NCI-H345 treated with DMSO at 0.1 percent for 48 hours (cell line): ENCODE measurements around the gene KCNJ1.

Experiments used
- DNase-seq: peaks from one replicate; lab custom pipeline; 2025; ENCODE audit not compliant: unreplicated experiment; lab: John Stamatoyannopoulos, UW

Gene KCNJ1

DNA sequence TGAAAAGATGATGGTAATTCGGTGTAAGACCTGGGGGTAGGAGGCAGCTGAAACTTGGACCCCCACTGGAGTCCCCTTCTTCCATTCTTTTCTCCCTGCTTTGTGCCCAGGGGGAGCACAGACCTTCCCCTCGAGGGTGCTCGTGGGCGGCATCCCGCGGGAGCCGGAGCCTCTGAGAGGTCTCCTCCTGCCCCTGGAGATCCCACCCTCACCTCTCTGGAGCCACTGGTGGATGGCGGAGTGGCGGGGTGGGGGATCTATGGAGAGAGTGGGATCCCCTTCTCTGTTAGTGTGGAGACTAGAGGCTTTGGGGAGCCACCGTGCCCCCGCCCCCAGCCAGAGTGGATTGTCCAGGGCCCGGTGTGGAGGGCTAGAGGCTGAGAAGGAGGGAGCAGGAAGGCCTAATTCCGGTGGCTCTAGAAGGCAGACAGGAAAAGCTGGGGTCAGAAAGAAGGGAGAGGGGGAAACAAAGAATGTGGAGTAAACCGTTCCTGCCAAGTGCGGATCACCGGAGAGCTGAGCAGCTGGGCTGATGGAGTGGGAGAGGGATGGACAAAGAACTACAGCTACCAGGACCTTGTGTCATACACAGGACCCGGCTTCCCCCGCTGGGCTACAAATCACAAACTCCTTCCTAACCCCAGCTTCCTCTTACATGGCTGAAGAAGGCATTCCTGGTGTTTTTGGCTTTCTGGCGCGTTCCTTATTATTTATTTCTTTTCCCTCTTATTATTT is 41.9 kb downstream of the KCNJ1 start:
- no peak for DNase-seq

- no peak for DNase-seq
These were observed 42.7 kb downstream of the KCNJ1 start for GRCh38 chr11:128824191-128825049.

- no peak for DNase-seq
These were observed 43.3 kb downstream of the KCNJ1 start for GRCh38 chr11:128823753-128824152.

GRCh38 chr11:128822130-128822529 is 45.0 kb downstream of the KCNJ1 start:
- DNase-seq = no peak

- DNase-seq = no peak
These were observed 45.5 kb downstream of the KCNJ1 start for GRCh38 chr11:128821556-128821955.

DNA sequence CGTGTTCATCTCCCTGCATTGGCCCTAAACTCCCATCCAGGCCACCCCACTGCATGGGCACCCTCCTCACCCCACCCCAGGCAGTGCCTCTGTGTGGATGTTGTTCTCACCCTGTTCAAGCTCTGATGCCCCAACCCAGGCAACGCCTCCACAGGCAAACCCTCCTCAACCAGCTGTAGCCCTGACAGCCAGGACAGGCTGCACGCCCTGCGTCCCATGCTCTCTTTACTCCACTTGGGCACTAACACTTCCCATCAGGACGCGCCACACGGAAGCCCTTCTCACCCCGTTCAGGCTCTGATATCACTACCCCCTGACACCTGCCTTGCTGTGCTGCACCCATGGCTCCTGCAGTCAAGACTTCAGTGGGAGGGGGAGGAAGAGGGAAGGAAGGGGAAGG is 47.9 kb downstream of the KCNJ1 start:
- DNase-seq = no peak

GRCh38 chr11:128814856-128815705 is 52.0 kb downstream of the KCNJ1 start:
- no peak for DNase-seq

DNA sequence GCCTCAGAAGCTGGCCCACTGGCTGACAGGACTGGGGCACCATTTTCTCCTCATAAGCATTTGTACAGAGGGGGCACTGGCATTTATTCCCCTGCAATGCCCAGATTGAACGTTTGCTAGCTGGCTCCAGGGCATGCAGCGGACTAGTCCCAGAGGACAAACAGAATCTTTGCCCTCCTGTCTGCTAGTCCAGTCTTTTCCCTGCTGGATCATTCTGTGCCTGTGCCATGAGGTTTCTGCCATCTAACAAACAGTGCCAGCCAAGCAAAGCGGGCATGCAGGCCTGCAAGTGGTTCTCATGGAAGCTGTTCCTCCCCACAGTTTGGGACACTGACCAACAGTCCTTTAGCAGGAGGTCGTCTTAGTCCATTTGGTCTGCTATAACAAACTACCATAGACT is 53.4 kb downstream of the KCNJ1 start:
- DNase-seq = no peak

DNA sequence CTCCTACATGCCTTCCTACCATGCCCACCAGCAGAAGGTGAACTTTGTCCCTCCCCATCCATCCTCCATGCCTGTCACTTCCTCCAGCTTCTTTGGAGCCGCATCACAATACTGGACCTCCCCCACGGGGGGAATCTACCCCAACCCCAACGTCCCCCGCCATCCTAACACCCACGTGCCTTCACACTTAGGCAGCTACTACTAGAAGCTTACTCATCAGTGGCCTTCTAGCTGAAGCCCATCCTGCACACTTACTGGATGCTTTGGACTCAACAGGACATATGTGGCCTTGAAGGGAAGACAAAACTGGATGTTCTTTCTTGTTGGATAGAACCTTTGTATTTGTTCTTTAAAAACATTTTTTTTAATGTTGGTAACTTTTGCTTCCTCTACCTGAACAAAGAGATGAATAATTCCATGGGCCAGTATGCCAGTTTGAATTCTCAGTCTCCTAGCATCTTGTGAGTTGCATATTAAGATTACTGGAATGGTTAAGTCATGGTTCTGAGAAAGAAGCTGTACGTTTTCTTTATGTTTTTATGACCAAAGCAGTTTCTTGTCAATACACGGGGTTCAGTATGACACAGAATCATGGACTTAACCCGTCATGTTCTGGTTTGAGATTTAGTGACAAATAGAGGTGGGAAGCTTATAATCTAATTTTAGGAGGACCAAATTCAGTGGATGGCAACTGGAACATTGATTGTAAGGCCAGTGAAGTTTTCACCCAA is 56.1 kb downstream of the KCNJ1 start:
- DNase-seq = no peak

GRCh38 chr11:128809128-128809527 is 58.0 kb downstream of the KCNJ1 start:
- no peak for DNase-seq

DNA sequence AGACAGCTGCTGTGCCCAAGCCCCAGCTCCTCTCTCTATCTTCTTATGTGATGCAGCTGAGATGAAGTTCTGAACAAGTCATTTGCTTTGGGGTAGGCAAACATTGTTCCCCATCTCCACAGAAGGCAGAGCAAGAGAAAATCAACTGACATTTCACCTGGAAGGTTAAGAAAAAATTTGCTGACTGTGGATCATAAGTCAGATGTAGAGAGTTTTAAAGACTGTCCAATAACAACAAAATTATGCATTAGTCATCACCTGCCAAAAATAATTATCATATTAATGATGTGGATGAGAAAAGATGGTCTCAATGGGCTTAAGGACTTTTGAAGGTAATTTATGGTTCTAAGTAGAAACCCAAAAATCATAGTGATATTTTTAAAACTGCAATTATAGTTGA is 59.2 kb downstream of the KCNJ1 start:
- no peak for DNase-seq

DNA sequence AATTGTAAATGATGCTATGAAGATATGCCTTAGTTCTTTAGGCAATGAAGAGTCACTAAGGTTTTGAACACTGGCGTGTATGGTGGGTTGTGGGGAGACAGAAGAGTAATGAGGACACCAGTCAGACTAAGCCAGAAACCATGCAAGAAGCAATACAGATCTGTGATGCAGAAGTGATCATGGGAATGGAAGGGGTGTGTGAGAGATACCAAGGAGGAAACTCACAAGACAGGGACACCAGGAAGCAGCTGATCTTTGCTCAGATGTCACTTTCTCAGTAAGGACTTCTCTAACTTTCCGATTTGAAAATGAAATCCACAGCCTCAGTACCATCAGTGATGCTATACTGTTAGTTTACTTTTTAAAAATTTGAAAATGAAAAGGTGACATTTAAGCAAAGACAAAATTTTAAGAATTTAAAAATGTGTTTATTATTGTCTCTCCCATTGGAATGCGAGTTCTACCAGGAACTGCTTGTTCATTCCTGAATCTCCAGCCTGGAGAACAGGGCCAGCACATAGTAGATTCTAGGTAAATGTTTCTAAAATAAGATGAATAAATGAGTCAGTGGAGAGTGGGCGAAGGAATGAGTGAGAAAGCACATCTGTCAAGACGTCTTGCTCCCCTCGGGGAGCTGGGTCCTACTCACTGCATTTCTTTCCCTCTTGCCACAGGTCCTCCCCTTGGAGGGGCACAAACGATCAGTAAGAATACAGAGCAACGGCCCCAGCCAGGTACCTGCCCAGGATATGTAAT is 60.4 kb downstream of the KCNJ1 start:
- no peak for DNase-seq

- DNase-seq = no peak
These were observed 62.6 kb downstream of the KCNJ1 start for GRCh38 chr11:128804481-128804880.

- no peak for DNase-seq
These were observed 63.4 kb downstream of the KCNJ1 start for GRCh38 chr11:128803449-128804245.

DNA sequence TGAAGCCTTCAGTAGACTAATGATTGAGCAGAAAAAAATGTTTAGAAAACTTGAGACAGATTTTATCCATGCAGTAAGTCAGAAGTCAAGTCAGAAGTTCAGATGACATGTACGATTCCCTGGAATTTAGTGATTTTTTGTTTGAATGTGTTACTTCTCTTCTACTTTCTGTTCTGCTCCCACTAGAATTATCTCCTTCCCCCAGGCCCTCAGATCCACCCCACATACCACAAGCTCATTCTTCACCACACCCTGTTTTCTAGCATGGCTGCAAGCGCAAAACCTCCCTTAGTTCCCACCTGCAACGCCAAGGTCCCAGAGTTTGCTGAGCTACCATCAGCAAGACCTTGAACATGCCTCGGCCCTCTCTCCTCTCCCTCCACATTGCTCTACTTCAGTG is 64.1 kb downstream of the KCNJ1 start:
- DNase-seq = no peak

- no peak for DNase-seq
These were observed 64.6 kb downstream of the KCNJ1 start for GRCh38 chr11:128802358-128802981.

DNA sequence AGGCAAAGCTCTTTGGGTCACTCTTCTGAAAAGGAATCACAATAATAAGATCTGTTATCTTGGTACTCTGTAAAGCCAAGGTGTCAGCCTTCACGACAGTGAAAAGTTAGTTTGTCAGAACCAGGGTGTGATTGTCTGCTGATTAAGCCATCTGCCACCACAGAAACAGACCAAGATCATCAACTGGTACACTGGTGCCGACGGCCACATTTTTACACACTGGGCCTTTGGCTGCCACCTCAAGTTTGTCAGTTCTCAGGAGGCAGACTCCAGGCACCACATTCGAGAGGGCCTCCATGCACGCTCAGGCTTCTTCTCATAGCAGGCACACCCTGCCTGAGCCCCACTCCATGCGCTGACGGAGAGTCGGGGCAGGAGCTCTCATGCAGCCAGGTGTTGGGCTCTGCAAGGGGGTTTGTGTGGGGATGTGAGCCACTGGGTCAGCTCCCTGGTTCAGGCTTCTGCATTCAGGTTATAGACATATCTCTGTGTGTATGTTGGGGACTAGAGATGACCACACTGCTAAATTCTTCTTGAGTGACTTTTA is 66.2 kb downstream of the KCNJ1 start:
- no peak for DNase-seq

- DNase-seq = no peak
These were observed 70.8 kb downstream of the KCNJ1 start for GRCh38 chr11:128796270-128796669.

GRCh38 chr11:128790196-128790595 is 76.9 kb downstream of the KCNJ1 start:
- no peak for DNase-seq
